Activated effector memory CD4-positive, alpha-beta T cell treated with anti-CD3 and anti-CD28 coated beads, Interleukin-2, amount 50 U/mL, for 16 hours (primary cell): ENCODE data around the gene OR5B21.

ENCODE experiments used
- DNase-seq: peaks from one replicate; pipeline ENCODE4 v3.0.0-alpha.2; 2020

Gene OR5B21

GRCh38 chr11:58490827-58491226 is 17.1 kb downstream of the OR5B21 start:
- DNase-seq = no peak

- DNase-seq = no peak
Observed at GRCh38 chr11:58487170-58487569, 20.7 kb downstream of the OR5B21 start.

GRCh38 chr11:58485961-58486360 is 21.9 kb downstream of the OR5B21 start:
- no peak for DNase-seq

DNA sequence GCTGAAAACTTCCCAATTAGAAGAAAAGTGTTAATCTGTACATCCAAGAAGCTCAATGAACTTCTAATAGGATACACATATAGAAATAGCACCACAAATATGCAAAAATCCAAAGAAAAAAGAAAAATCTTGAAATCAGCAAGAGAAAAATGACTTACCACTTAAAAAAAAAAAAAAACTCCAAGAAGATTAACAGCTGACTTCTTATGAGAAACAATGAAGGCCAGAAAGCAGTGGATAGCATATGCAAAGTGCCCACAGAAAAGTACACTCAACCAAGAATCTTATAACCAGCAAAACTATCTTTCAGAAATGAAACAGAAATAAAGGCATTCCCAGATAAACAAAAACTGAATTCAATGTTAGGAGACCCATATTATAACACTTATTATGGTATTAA is 36.0 kb downstream of the OR5B21 start:
- DNase-seq = no peak

DNA sequence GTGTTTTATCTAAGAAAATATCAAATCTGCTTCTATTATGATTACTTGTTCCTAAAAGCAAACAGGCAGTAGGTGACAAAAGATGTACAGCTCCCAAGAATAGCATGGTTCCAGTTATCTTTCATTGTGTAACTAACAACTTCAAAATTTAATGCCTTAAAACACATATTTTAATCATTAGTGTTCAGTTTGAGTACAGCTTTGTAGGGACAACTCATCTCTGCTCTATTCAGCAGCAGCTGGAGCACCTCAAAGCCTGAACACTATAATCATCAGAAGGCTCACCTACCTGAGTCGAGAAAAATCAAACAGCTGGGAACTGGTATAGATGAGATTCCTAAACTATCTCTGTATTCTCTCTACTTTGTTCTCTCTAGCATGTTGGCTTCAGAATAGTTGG is 41.6 kb downstream of the OR5B21 start:
- no peak for DNase-seq

DNA sequence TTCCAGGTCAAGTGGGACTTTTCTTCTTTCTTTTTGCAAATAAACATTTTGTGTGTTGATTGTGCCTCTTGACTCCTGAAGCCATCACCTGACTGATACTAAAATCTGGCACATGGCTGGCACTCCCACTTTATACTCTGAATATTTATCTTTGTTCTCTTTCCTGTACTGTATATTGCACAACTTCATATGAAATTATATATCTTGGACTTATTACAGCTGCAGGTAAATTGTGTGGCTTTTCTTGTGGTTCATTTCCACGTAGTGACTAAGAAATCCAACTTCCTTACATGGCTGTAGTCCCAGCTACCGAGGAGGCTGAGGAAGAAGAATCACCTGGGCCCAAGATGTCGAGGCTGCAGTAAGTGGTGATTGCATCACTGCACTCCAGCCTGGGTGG is 42.2 kb downstream of the OR5B21 start:
- DNase-seq = no peak
